K562 treated with DMSO at 1 percent for 24 hours (cell line): Measurements from ENCODE around the gene TRIM5. TPM values are rescaled to one million over a fixed set of nuclear protein-coding genes. Genes with fewer than 3 reads are reported as not detected.

Experiments used
- total RNA-seq: library from RNA; unstranded; fragments of 300-600 nt; gene quantifications from 2 replicates; pipeline ENCODE4 v1.2.3, GENCODE V29; 2022; ENCODE audit warnings: low read depth; ENCODE audit not compliant: insufficient read depth

TRIM5 gene
- total RNA-seq: 15.5 and 20.6 TPM in 2 replicates

GRCh38 chr11:5684646-5685362, at the start of gene TRIM5:
TRIM5 (minus strand) TSS chr11:5685074; CDS start chr11:5680177, 4,897 bp downstream.

GRCh38 chr11:5689551-5689983, 4.7 kb upstream of the TRIM5 start, which contains the start of gene TRIM22:
TRIM22 (plus strand) TSS chr11:5689790; CDS start chr11:5696233, 6,443 bp downstream.

GRCh38 chr11:5624489-5625279, 60.2 kb downstream of the TRIM5 start, which contains the start of gene TRIM34:
TRIM34 (plus strand) TSS chr11:5625001; CDS start chr11:5632332, 7,331 bp downstream.

Other genes with a start within 250 kb of the TRIM5 start
- gene OR51I1, start 243.6 kb downstream of the TRIM5 start, total RNA-seq: not detected in 2 replicates
- gene OR51I2, start 235.8 kb downstream of the TRIM5 start, total RNA-seq: not detected in 2 replicates
- gene OR52D1, start 196.4 kb downstream of the TRIM5 start, total RNA-seq: 0.61 TPM in 1 of 2 replicates, not detected in the other
- gene UBQLN3, start 175.1 kb downstream of the TRIM5 start, total RNA-seq: not detected in 2 replicates
- gene UBQLNL, start 168.4 kb downstream of the TRIM5 start, total RNA-seq: 0.80 TPM in 1 of 2 replicates, not detected in the other
- gene OR52H1, start 136.5 kb downstream of the TRIM5 start, total RNA-seq: not detected in 2 replicates
- gene OR52B6, start 104.2 kb downstream of the TRIM5 start, total RNA-seq: not detected in 2 replicates
- gene TRIM6, start 88.4 kb downstream of the TRIM5 start, total RNA-seq: 19.3 and 20.1 TPM in 2 replicates
- 2.4 and 4.2 TPM in 2 replicates for gene TRIM34, start 60.1 kb downstream of the TRIM5 start, total RNA-seq
- 2.5 and 2.7 TPM in 2 replicates for gene TRIM22, start 4.7 kb upstream of the TRIM5 start, total RNA-seq
- gene OR56B1, start 51.4 kb upstream of the TRIM5 start, total RNA-seq: not detected in 2 replicates
- not detected in 2 replicates for gene OR52N4, start 69.2 kb upstream of the TRIM5 start, total RNA-seq
- not detected in 2 replicates for gene OR52N5, start 98.3 kb upstream of the TRIM5 start, total RNA-seq
- not detected in 2 replicates for gene OR52N1, start 106.2 kb upstream of the TRIM5 start, total RNA-seq
- gene OR52N2, start 123.8 kb upstream of the TRIM5 start, total RNA-seq: not detected in 2 replicates
- gene OR52E6, start 156.8 kb upstream of the TRIM5 start, total RNA-seq: not detected in 2 replicates
- not detected in 2 replicates for gene OR52E8, start 172.6 kb upstream of the TRIM5 start, total RNA-seq
- not detected in 2 replicates for gene OR52E4, start 195.6 kb upstream of the TRIM5 start, total RNA-seq
- not detected in 2 replicates for gene OR52E5, start 208.1 kb upstream of the TRIM5 start, total RNA-seq